Measurements from ENCODE around the gene PRR19.

PRR19 gene

DNA sequence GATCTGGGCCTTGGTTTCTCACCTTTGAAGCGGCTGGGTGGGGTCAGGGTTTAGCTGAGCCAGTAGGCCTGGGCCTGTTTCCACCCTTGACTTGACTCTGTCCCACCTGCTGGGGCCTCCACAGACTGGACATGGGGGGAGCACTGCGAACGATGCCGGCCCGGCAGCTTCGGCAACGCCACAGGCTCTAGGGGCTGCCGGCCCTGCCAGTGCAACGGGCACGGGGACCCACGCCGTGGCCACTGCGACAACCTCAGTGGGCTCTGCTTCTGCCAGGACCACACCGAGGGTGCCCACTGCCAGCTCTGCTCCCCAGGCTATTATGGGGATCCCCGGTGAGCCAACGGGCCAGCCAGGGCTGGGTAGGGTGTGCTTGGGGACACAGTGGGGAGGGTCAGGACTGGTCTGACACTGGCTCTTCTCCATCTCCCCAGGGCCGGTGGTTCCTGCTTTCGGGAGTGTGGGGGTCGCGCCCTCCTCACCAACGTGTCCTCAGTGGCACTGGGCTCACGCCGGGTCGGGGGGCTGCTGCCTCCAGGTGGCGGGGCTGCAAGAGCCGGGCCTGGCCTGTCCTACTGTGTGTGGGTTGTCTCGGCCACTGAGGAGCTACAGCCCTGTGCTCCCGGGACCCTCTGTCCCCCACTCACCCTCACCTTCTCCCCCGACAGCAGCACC is 51.5 kb downstream of the PRR19 start:
- DNase-seq = no peak

- no peak for DNase-seq
Observed at GRCh38 chr19:42355896-42356295, 54.0 kb downstream of the PRR19 start.

- no peak for DNase-seq
Observed at GRCh38 chr19:42356686-42357085, 54.8 kb downstream of the PRR19 start.

DNA sequence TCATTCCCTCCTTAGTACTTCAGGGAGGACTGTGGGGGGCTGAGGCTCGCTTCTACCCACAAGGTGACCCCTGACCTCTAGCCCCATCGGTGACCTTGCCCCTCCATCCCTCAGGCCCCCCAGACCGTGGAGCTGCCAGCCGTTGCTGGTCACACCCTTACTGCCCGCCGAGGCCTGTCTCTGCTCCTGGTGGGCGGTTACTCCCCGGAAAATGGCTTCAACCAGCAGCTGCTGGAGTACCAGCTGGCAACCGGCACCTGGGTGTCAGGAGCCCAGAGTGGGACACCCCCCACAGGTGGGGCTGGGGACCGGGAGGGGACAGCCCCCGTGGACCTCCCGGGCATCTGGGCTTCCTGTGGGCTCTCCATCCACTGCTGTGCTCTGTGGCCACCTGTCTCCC is 55.4 kb downstream of the PRR19 start:
- DNase-seq = no peak

Data from stimulated activated CD8-positive, alpha-beta memory T cell treated with anti-CD3 and anti-CD28 coated beads, Interleukin-4, amount 100 ng/mL, for 48 hours (primary cell).